Measurements from ENCODE around the gene STK33.

STK33 gene

GRCh38 chr11:8341996-8342395 lies 252.0 kb downstream of the STK33 start:
- no peak for DNase-seq
- Mint-ChIP-seq H3K27me3 (peaks cover 8 to 60% of the 10 kb centered on the region in 2 donors), H3K9me3 (no peaks in the 10 kb centered on the region), H3K4me1 (ENCODE audit: low read depth in 2 of 2) (peaks cover 0 to 6% of the 10 kb centered on the region in 2 donors), H3K36me3 (ENCODE audit: insufficient read depth) (peaks cover 3% of the 10 kb centered on the region), H3K27ac (no peak overlapping the region), H3K4me3 (no peak overlapping the region)
- ATAC-seq (replicated peaks), result no peak
